ENCODE measurements around the gene RCBTB1.
A peak's percentile ranks its signal among the peaks of the same experiment; 100 is the strongest.
"Not testable (repeated sequence)": the region's sequence is repeated elsewhere in the genome, so short reads cannot be mapped to it uniquely, and the experiment has no call there.

Gene RCBTB1

DNA sequence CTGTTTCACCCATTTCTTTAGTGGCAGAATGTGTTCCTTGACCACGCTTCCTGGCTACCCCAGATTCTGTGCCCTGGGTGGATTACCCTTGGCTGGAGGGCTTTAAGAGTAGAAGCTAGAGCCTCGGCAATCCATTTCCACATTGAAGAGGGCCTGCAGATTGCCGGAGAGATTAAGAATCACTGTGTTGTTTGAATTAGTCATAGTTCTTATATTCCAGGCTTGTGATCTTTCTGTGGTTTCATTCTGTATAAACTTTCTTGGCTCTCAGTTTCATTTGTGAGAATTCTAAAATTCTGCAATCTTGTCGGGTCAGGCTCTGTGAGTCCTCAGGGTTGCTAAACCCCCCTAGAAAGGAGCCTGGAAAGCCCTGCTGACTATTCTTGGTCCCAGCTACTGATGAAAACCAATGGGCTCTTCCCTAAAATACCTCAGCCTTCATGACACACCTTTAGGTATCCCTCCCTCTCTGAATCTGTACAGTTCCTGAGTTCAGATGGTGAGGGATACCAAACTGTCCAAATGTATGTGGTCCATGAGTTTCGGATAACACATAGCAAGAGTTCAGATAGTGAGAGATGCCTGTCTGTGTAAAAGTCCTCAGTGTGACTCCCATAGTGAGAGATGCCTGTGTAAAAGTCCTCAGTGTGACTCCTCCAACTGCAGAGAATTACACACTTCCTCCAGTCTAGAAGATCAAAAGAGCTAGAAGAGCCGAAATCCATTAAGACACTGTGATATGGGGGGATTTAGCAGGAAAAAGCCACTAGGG is 85.3 kb downstream of the RCBTB1 start:
- DNase-seq = no peak

DNA sequence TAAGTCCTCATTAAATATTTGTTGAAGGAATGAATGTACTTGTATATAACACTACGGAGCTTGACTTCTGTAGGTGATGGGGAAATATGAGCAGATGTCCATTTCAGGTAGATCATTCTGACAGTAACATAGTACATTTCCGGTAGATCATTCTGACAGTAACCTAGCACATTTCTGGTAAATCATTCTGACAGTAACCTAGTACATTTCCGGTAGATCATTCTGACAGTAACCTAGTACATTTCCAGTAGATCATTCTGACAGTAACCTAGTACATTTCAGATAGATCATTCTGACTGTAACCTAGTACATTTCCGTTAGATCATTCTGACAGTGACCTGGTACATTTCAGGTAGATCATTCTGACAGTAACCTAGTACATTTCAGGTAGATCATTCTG is 87.2 kb downstream of the RCBTB1 start:
- DNase-seq = no peak

DNA sequence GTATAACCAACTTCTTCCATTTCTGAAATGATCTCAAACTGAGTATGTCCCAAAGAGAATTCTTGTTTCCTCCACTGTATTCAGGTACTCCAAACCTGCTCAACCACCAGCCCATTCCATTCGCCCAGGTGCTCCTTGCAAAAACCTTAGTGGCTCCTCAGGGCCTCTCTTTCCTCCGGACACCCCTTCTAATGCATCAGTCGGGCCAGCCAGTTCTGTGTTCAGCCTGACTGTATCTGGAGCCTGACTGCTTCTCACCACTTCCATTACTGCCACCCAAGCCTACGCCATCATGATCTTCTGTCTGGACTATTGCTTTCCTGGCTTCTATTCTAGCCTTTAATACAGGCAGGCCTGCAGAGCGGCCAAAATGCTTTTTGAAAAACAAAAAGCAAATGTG is 88.1 kb downstream of the RCBTB1 start:
- no peak for DNase-seq

DNA sequence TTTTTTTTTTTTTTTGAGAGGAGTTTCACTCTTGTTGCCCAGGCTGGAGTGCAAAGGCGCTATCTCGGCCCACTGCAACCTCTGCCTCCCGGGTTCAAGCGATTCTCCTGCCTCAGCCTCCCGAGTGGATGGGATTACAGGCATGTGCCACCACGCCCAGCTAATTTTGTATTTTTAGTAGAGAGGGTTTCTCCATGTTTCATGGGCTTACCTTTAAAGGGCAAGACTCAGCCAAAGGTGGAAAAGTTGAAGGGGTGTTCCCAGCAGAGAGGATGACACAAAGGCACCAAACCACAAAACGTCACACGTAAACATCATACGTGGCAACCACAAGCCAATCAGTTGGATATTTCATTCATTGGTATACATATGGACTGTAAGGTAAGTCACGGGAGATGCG is 88.5 kb downstream of the RCBTB1 start:
- not testable (repeated sequence) for DNase-seq

DNA sequence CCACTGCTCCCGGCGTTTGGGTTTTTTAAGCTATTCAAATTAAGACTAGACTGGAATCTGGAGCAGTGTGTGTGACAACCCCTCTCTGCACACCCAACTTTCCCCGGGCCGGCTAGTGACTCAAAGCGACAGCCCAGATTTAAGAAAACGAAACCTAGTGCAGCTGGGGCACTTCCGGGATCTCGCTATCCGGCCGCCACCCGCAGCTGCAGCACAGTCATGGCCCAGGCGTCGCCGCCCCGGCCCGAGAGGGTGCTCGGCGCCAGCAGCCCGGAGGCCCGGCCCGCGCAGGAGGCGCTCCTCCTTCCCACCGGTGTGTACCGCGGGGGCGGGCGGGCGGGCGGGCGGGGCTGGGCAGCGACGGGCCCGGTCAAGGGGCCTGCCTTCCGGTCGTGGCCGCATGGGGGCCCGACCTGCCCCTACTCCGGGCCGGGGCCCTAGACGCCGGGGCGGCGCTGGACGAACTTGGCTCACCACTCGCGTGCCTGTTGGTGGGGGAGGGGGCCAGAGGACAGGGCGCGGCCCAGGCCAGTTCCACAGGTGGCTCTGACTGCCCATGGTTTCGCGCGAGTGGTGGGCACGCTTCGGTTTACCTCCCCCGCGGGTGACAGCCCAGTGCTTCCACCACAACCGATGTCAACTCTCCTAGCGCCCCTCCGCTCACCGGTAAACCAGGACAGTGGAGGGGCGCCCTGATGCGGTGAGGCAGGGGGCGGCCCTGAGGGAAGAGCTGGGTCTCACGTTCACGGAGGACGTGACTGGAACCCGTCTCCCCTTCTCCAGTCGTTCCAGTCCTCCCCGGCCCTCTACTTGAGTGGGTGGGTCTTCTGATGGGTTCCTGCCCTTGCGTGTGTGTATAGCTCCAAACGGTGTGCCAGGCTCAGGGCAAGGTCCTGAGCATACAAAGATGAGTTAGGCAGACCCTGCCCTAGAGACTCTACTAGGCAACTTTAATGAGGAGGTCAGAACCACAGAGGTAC is 89.3 kb downstream of the RCBTB1 start, which contains the start of gene PHF11:
TSS of gene PHF11 (plus strand) at position 171 of the 980 bp plus-strand sequence. CDS start at position 220, 49 bp downstream.
- DNase-seq = peak; percentile 32

DNA sequence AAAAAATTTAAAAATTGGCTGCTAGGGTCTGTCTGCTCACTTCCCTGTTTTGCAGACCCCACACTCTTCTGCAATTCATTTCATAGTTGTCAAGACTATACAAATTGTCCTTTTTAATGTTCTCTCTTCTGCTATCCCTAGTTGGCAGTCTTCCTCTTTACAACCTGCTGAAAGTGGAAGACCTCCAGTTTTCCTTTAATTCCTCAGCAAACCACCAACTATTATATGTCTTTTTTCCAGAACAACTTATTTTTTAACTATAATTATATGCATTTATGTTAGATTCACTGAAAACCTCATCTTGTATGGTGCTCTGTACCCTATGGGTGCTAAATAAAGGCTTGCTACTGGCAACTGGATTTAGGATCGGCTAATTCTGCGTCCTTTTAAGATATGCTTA is 90.7 kb downstream of the RCBTB1 start:
- DNase-seq = no peak

DNA sequence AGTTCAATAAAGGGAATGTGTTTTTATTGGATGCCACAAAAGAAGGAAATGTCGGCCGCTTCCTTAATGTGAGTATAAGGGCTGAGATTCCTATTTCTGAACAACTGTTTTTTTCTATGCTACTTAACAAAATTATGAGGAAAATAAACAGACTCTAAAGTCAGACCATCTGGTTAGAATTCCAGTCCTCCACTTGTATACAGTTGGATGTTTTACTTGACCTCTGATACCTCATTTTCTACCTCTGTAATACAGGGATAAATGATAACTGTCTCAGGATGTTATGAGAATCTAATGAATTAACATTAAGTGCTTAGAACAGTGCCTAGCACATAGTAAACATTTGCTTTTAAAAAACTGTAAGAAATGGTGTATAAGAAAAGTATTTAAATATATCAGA is 96.8 kb downstream of the RCBTB1 start:
- DNase-seq = no peak
